Measurements from ENCODE around the gene SEPTIN2.

The SEPTIN2 gene

DNA sequence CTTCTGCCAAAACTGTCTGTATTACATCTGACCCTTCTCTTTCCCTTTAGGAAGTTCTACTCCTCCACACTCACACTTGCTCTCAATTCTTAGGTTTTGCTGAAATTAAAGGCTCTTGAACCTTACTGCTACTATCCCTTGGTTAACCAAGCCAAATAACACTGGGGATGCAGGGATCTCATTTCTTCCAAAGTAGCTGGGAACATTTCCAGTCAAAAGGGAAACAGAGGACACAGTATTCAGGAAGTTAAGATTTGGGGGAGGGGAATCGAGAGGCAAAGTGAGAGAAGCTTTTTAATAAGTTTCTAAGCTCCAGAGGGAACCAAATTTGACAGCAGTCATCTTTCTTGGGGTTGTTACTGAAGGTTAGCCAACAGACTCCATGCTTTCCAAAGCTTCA lies 6.2 kb downstream of the SEPTIN2 start:
- H3K4me1 ChIP-seq (ENCODE audit: control insufficient read depth in 1 of 2, insufficient read depth in 2 of 2, low read length in 2 of 2) = peaks cover 24 to 53% of the 10 kb centered on the region in 2 donors
- H3K4me3 ChIP-seq (ENCODE audit: low read depth in 1 of 2, low read length in 2 of 2) = no peak overlapping the region
- no peak overlapping the region for H3K9ac ChIP-seq (ENCODE audit: low read depth in 1 of 2, low read length in 2 of 2)
- H3K9me3 ChIP-seq (ENCODE audit: control insufficient read depth in 1 of 2, low read length in 2 of 2) = no peaks in the 10 kb centered on the region
- no peaks in the 10 kb centered on the region for H3K27me3 ChIP-seq (ENCODE audit: control insufficient read depth in 1 of 2, insufficient read depth in 2 of 2, low read length in 2 of 2)
- H3K36me3 ChIP-seq (ENCODE audit: control insufficient read depth in 1 of 2, insufficient read depth in 2 of 2, low read length in 2 of 2) = peaks cover 13 to 14% of the 10 kb centered on the region in 2 donors
- H3K27ac ChIP-seq (ENCODE audit: low read depth, low read length) = no peak overlapping the region

DNA sequence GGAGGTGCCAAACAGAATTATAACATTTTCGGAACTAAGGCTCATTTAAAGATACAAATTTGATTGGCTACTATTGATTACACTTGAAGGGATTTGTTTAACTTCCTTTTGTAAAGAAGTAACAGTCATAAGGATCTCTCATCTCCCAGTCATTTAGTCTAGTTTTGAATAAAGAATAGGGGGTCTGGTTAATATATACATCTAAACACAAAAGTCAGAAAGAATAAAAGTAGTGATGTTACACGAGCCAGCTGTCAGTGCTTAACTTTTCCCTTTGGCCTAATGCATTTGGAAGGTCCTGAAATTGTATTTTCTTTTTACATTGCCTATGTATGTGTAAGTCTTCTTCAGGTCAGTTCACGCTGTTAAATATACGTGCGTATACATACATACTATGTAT lies 8.1 kb downstream of the SEPTIN2 start:
- no peaks in the 10 kb centered on the region for H3K9me3 ChIP-seq (ENCODE audit: control insufficient read depth in 1 of 2, low read length in 2 of 2)
- H3K4me3 ChIP-seq (ENCODE audit: low read depth in 1 of 2, low read length in 2 of 2) = no peak overlapping the region
- no peak overlapping the region for H3K9ac ChIP-seq (ENCODE audit: low read depth in 1 of 2, low read length in 2 of 2)
- H3K27ac ChIP-seq (ENCODE audit: low read depth, low read length) = no peak overlapping the region
- peaks cover 13 to 31% of the 10 kb centered on the region in 2 donors for H3K36me3 ChIP-seq (ENCODE audit: control insufficient read depth in 1 of 2, insufficient read depth in 2 of 2, low read length in 2 of 2)
- peaks cover 10 to 35% of the 10 kb centered on the region in 2 donors for H3K4me1 ChIP-seq (ENCODE audit: control insufficient read depth in 1 of 2, insufficient read depth in 2 of 2, low read length in 2 of 2)
- no peaks in the 10 kb centered on the region for H3K27me3 ChIP-seq (ENCODE audit: control insufficient read depth in 1 of 2, insufficient read depth in 2 of 2, low read length in 2 of 2)

DNA sequence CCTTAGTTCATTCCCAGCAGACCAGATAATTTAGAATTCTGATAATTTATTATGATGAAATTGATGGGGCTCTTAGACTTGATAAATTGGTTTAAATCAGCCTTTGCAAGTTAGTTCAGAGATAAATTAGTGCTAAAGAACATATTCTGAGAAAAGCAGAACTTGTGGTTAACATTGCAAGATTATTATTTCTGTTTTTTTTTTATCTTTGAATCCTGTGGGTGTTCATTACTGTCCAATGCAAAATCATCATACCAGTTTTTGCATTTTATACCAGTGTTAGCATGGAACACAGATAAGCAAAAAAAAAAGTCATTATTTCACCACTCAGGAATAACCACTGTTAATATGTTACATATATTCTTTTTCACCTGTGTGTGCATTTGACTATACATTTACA lies 9.1 kb downstream of the SEPTIN2 start:
- H3K27ac ChIP-seq (ENCODE audit: low read depth, low read length) = no peak overlapping the region
- H3K9me3 ChIP-seq (ENCODE audit: control insufficient read depth in 1 of 2, low read length in 2 of 2) = no peaks in the 10 kb centered on the region
- H3K27me3 ChIP-seq (ENCODE audit: control insufficient read depth in 1 of 2, insufficient read depth in 2 of 2, low read length in 2 of 2) = no peaks in the 10 kb centered on the region
- H3K4me3 ChIP-seq (ENCODE audit: low read depth in 1 of 2, low read length in 2 of 2) = no peak overlapping the region
- H3K9ac ChIP-seq (ENCODE audit: low read depth in 1 of 2, low read length in 2 of 2) = no peak overlapping the region
- H3K4me1 ChIP-seq (ENCODE audit: control insufficient read depth in 1 of 2, insufficient read depth in 2 of 2, low read length in 2 of 2) = peaks cover 10 to 28% of the 10 kb centered on the region in 2 donors
- H3K36me3 ChIP-seq (ENCODE audit: control insufficient read depth in 1 of 2, insufficient read depth in 2 of 2, low read length in 2 of 2) = peaks cover 13 to 36% of the 10 kb centered on the region in 2 donors

DNA sequence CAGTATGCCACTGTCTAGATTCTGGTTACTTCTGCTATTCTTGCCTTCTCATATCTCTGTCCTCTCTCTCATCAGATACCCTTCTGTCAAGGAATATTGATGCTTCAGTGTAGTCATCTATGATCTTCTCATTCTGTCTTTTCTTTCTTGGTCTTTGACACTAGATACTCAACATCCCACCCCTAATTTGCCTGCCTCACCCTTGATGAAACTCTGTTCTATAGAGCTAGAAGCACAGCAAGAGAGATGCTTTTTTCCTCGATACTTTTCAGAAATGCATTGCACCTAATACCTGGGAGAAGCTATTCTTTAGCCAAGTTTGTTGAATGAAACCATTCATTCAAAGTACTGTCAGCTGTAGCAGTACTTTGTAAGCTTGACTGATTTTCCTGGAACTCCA lies 9.5 kb downstream of the SEPTIN2 start:
- H3K4me1 ChIP-seq (ENCODE audit: control insufficient read depth in 1 of 2, insufficient read depth in 2 of 2, low read length in 2 of 2) = peaks cover 10 to 23% of the 10 kb centered on the region in 2 donors
- no peak overlapping the region for H3K27ac ChIP-seq (ENCODE audit: low read depth, low read length)
- H3K4me3 ChIP-seq (ENCODE audit: low read depth in 1 of 2, low read length in 2 of 2) = no peak overlapping the region
- no peaks in the 10 kb centered on the region for H3K27me3 ChIP-seq (ENCODE audit: control insufficient read depth in 1 of 2, insufficient read depth in 2 of 2, low read length in 2 of 2)
- H3K9me3 ChIP-seq (ENCODE audit: control insufficient read depth in 1 of 2, low read length in 2 of 2) = no peaks in the 10 kb centered on the region
- peaks cover 13 to 41% of the 10 kb centered on the region in 2 donors for H3K36me3 ChIP-seq (ENCODE audit: control insufficient read depth in 1 of 2, insufficient read depth in 2 of 2, low read length in 2 of 2)
- H3K9ac ChIP-seq (ENCODE audit: low read depth in 1 of 2, low read length in 2 of 2) = no peak overlapping the region

DNA sequence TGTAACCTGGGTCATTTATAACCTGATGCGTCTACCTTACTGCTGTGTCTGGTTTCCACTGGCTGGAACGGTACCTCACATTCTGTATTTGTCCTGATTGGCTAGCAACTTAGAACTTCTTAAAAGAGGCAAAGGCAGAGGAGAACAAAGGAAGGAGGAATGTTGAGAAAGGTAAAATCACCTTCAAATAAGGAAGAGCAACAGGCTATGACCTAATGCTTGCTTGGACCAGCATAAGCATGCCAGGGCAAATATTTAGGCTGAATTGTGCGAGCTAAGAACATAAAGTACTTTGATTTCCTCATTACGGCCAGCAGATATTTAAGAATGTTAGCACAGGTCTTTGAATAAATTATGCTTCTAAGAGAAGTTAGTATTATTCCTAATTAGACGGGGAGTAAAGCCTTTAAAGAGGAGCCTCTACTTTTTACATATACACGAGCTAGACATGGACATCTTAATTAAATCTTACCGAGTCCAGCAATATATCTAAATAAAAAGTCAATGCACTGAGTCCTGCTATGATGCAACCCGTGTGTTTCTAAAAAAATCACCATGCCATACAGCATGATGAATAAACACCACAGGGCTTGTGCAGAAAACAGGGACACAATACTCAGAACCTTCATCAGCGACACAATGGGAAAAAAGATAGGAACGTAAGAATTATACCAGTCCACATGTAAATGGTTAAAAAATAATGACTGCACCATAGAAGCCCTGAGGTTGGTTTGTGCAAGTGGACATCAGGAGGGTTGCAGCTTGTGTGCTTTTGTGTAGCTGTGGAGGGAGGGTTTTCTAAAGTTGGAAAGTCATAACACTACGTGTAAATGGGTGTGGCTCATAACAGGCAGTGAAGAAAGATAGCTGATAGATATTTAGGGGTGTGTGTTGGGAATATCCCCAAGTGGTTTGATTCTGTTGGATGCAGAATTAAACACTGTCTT lies 14.2 kb downstream of the SEPTIN2 start:
- Histone ChIP-seq H3K9ac (ENCODE audit: low read depth in 1 of 2, low read length in 2 of 2) (no peak overlapping the region), H3K4me3 (ENCODE audit: low read depth in 1 of 2, low read length in 2 of 2) (no peak overlapping the region), H3K4me1 (ENCODE audit: control insufficient read depth in 1 of 2, insufficient read depth in 2 of 2, low read length in 2 of 2) (no peaks in the 10 kb centered on the region), H3K27me3 (ENCODE audit: control insufficient read depth in 1 of 2, insufficient read depth in 2 of 2, low read length in 2 of 2) (no peaks in the 10 kb centered on the region), H3K9me3 (ENCODE audit: control insufficient read depth in 1 of 2, low read length in 2 of 2) (no peaks in the 10 kb centered on the region), H3K27ac (ENCODE audit: low read depth, low read length) (no peak overlapping the region), H3K36me3 (ENCODE audit: control insufficient read depth in 1 of 2, insufficient read depth in 2 of 2, low read length in 2 of 2) (peaks cover 9 to 58% of the 10 kb centered on the region in 2 donors)

DNA sequence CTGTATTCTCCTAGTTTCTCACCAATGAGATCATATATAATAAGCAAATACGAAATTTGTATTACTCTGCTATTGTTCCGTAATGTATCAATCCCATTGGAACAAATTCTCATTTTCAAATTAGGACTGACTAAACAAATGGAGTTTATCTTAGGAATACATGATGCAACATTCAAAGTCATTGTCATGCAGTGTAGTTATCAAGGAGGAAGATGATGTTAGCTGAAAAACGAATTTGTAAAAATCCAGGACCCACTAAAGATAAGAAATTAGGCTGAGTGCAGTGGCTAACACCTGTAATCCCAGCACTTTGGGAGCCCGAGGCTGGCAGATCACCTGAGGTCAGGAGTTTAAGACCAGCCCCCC lies 14.9 kb downstream of the SEPTIN2 start:
- Histone ChIP-seq H3K36me3 (ENCODE audit: control insufficient read depth in 1 of 2, insufficient read depth in 2 of 2, low read length in 2 of 2) (peaks cover 10 to 65% of the 10 kb centered on the region in 2 donors), H3K27ac (ENCODE audit: low read depth, low read length) (no peak overlapping the region), H3K9me3 (ENCODE audit: control insufficient read depth in 1 of 2, low read length in 2 of 2) (no peaks in the 10 kb centered on the region)

DNA sequence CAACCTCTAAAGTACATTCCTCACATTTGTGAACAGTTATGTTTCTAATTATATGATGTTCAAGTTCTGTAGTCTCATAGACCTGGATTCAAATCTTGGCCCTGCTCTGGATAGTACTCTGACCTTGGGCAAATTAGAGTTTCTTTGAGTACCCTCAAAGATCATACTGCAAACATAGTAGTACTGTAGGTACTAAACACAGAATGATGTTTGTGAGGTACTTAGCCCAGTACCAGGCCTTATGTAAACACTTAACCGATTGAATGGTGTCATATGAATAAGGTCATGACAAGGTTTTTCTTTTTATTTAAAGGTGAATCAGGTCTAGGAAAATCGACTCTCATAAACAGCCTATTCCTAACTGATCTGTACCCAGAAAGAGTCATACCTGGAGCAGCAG lies 19.1 kb downstream of the SEPTIN2 start:
- Histone ChIP-seq H3K9ac (ENCODE audit: low read depth in 1 of 2, low read length in 2 of 2) (no peak overlapping the region), H3K27ac (ENCODE audit: low read depth, low read length) (no peak overlapping the region), H3K36me3 (ENCODE audit: control insufficient read depth in 1 of 2, insufficient read depth in 2 of 2, low read length in 2 of 2) (peaks cover 22 to 67% of the 10 kb centered on the region in 2 donors)

More for the DNA sequence above, 14.9 kb downstream of the SEPTIN2 start:
- Histone ChIP-seq H3K9ac (ENCODE audit: low read depth in 1 of 2, low read length in 2 of 2) (no peak overlapping the region), H3K4me1 (ENCODE audit: control insufficient read depth in 1 of 2, insufficient read depth in 2 of 2, low read length in 2 of 2) (no peaks in the 10 kb centered on the region), H3K27me3 (ENCODE audit: control insufficient read depth in 1 of 2, insufficient read depth in 2 of 2, low read length in 2 of 2) (no peaks in the 10 kb centered on the region), H3K4me3 (ENCODE audit: low read depth in 1 of 2, low read length in 2 of 2) (no peak overlapping the region)

GRCh38 chr2:241339839-241340630 lies 24.3 kb downstream of the SEPTIN2 start:
- Histone ChIP-seq H3K9ac (ENCODE audit: low read depth in 1 of 2, low read length in 2 of 2) (no peak overlapping the region), H3K36me3 (ENCODE audit: control insufficient read depth in 1 of 2, insufficient read depth in 2 of 2, low read length in 2 of 2) (peaks cover 49 to 88% of the 10 kb centered on the region in 2 donors), H3K9me3 (ENCODE audit: control insufficient read depth in 1 of 2, low read length in 2 of 2) (no peaks in the 10 kb centered on the region), H3K27ac (ENCODE audit: low read depth, low read length) (no peak overlapping the region), H3K4me1 (ENCODE audit: control insufficient read depth in 1 of 2, insufficient read depth in 2 of 2, low read length in 2 of 2) (no peaks in the 10 kb centered on the region), H3K27me3 (ENCODE audit: control insufficient read depth in 1 of 2, insufficient read depth in 2 of 2, low read length in 2 of 2) (no peaks in the 10 kb centered on the region), H3K4me3 (ENCODE audit: low read depth in 1 of 2, low read length in 2 of 2) (no peak overlapping the region)

More for the DNA sequence above, 19.1 kb downstream of the SEPTIN2 start:
- H3K4me3 ChIP-seq (ENCODE audit: low read depth in 1 of 2, low read length in 2 of 2) = no peak overlapping the region
- no peaks in the 10 kb centered on the region for H3K27me3 ChIP-seq (ENCODE audit: control insufficient read depth in 1 of 2, insufficient read depth in 2 of 2, low read length in 2 of 2)
- H3K4me1 ChIP-seq (ENCODE audit: control insufficient read depth in 1 of 2, insufficient read depth in 2 of 2, low read length in 2 of 2) = no peaks in the 10 kb centered on the region
- no peaks in the 10 kb centered on the region for H3K9me3 ChIP-seq (ENCODE audit: control insufficient read depth in 1 of 2, low read length in 2 of 2)

DNA sequence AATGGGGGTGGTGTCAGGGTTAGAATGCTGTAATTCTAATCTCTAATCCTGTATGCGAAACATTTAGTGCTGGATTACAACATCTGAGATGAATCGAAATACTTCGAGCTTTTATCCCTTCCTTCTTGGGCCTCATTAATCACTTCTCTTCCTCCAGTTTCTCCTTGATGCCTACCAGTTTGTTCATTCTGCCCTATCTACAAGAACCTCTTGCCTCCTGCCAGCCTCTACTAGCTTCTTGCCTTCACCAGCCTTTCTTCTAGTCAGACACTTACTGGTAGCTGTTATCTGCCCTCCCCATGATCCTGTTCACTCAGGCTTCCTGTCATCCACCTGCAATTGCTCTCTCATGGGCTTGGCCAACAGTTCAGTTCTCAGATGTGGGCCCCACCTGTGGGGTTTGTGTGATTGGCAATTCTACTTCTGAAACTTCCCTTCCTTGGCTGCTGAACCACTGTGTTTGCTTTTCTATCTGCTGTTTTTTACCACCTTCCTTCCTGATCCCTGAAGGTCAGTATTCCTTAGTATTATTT lies 25.0 kb downstream of the SEPTIN2 start:
- peaks cover 50 to 89% of the 10 kb centered on the region in 2 donors for H3K36me3 ChIP-seq (ENCODE audit: control insufficient read depth in 1 of 2, insufficient read depth in 2 of 2, low read length in 2 of 2)
- H3K27ac ChIP-seq (ENCODE audit: low read depth, low read length) = no peak overlapping the region

More for the DNA sequence above, 25.0 kb downstream of the SEPTIN2 start:
- Histone ChIP-seq H3K9me3 (ENCODE audit: control insufficient read depth in 1 of 2, low read length in 2 of 2) (no peaks in the 10 kb centered on the region), H3K4me1 (ENCODE audit: control insufficient read depth in 1 of 2, insufficient read depth in 2 of 2, low read length in 2 of 2) (no peaks in the 10 kb centered on the region), H3K4me3 (ENCODE audit: low read depth in 1 of 2, low read length in 2 of 2) (no peak overlapping the region), H3K27me3 (ENCODE audit: control insufficient read depth in 1 of 2, insufficient read depth in 2 of 2, low read length in 2 of 2) (no peaks in the 10 kb centered on the region), H3K9ac (ENCODE audit: low read depth in 1 of 2, low read length in 2 of 2) (no peak overlapping the region)
